Erythroblast (primary cell): ENCODE results near the gene SLC13A3.

ENCODE experiments used
- DNase-seq, 2 experiments: peaks; one replicate each; lab custom pipeline; 2025; lab: John Stamatoyannopoulos, UW
- GATA1 ChIP-seq: IDR thresholded peaks from 2 replicates; pipeline ENCODE4 v1.6.1; 2011; ENCODE audit warnings: low read depth, mild to moderate bottlenecking, control low read depth, low read length, moderate library complexity
- POLR2A ChIP-seq: IDR thresholded peaks from 2 replicates; pipeline ENCODE4 v1.6.1; 2011; ENCODE audit warnings: mild to moderate bottlenecking, low read length

Gene SLC13A3

DNA sequence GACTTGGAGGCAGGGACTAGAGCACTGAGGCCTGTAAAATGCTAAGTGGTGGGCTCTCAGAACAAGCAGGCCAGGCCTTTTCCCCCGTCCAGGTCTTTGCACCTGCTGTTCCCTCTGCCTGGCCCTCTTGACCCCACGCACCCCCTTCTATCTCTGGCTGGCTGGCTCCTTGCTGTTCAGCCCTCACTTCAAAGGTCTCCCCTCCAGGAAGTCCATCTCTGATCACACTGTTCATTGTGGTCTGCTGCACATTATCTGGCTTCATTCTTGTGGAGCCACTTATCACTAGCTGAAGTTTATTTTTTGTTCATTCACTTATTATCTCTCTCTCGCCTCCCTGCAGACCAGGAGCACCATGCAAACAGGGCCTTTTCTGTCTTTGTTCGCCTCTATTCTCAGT lies 24.5 kb downstream of the SLC13A3 start:
- DNase-seq, result no peak
- TF ChIP-seq POLR2A, result no peak
- no peak for TF ChIP-seq GATA1

DNA sequence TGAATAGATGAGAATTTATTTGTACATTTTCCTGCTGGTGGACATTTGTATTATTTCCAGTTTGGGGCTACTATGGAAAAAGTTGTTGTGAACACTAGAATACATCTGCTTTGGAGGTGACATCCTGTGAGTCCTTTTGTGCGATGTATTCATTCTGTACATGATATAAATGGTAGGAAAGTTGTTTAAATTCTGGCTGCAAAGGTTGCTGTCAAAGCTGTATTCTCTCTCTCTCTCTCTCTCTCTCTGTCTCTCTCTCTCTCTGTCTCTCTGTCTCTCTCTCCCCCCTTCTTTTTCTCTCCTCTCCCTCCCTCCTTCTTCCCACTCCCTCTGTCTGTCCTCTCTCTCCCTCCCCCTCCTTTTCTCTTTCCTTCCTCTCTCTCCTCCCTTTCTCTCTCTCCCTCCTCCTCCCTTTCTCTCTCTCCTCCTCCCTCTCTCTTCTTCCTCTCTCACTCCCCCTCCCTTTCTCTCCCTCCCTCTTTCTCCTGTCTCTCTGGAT lies 25.3 kb downstream of the SLC13A3 start:
- no peak for DNase-seq
- no peak for TF ChIP-seq POLR2A
- no peak for TF ChIP-seq GATA1

DNA sequence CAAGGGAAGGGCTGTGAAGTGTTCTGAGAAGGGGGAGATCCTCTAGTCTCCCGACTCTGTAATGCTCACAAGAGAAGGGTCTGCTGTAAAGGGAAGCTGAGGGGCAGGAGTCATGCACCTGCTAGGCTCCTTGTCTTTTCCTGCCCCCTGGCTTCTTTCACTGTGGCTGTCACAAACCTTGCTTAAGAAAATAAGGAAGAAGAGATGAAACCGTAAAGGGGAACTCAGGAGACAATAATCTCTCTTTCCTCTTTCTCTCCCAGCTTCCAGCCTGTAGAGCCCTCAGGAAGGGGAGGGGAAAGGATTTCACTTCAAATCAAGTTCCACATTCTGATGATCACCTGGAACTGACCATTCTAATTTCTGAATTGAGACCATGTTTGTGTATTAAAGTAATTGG lies 26.3 kb downstream of the SLC13A3 start:
- TF ChIP-seq POLR2A (no peak), GATA1 (no peak)
- no peak for DNase-seq

DNA sequence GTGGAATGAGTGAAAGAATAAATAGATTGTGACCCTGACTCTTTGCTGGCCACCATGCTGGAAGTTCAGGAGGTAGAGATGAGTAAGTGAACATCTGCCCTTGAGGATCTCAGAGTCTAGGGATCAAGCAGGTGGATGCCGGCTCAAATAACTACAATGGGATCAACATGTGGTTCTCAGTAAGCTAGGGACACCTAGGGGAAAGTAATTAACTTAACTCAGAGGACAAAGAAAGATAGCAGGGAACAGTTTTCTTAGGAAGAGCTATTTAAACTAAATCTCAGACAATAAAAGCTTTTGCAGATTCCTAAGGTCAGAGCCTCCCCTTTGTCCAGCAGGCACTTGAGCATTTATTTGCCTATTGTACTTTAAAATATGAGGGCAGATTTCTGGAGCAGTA lies 29.1 kb downstream of the SLC13A3 start:
- TF ChIP-seq POLR2A (no peak), GATA1 (no peak)
- no peak for DNase-seq

DNA sequence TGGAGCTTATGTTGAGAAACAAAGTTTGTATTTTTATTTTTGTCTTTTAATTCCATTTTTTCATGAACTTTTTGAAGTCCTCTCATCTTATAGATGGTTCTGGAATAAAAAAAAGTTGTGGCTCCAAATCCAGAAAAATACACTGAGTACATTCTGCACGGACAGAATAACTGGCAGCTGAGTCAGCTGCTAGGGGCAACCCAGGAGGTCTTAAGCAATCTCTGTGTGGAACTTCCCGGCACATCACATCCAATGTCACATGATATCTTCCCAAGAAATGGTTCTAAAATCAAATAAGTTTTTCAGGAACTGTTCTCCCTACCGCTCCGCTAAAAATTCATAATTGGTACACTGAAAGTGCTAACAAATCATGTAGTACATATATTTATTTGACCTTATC lies 29.8 kb downstream of the SLC13A3 start:
- no peak for DNase-seq
- TF ChIP-seq GATA1 (no peak), POLR2A (no peak)

DNA sequence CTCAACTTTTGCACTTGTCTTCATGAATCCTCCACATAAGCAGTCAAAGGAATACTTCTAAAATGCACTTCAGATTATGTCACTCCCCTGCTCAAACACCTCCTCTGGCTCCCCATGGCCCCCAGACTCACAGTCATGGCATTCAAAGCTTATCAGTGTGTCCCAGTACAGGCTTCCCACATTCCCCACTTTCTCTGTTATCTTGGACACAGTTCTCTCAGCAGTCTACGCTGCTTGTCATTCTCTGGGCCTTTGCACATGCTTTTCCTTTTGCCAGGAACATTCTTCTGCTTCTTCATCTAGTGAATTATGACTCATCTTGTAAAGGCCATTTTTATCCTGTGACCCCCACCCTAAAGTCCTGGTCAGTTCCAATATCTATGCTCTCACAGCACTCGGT lies 31.8 kb downstream of the SLC13A3 start:
- TF ChIP-seq GATA1 (no peak), POLR2A (no peak)
- DNase-seq, result no peak

DNA sequence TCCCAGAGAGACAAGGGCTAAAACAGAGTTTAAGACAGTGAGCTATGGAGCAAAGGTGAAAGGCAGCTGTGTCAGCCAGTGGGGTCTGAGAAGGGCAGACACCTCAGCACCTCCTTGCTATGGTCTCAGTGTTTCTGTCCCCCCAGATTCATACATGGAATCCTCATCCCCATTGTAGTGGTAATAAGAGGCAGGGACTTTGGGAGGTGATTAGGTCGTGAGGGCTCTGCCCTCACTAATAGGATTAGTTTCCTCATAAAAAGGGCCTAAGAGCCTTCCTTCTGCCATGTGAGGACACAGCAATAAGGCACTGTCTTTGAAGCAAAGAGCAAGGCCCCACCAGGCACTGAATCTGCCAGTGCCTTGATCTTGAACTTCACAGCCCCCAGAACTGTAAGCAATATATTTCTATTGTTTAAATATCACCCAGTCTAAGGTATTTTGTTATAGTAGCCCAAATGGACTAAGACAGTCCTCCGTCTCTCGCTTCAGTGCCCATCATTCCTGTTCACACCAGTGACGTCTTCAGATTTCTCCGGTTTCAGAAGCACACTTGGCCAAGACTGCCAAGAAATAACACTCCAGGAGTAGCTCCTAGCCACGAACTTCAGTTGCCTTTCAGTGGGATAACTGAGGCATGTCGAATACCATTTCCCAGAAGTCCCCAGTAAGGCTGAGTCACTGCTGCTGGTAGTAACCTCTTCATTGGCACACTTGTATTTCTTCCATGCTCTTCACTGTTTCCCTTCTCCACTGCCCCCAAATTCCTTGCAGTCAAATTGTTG lies 32.8 kb downstream of the SLC13A3 start:
- TF ChIP-seq GATA1 (no peak), POLR2A (no peak)
- DNase-seq, result no peak

DNA sequence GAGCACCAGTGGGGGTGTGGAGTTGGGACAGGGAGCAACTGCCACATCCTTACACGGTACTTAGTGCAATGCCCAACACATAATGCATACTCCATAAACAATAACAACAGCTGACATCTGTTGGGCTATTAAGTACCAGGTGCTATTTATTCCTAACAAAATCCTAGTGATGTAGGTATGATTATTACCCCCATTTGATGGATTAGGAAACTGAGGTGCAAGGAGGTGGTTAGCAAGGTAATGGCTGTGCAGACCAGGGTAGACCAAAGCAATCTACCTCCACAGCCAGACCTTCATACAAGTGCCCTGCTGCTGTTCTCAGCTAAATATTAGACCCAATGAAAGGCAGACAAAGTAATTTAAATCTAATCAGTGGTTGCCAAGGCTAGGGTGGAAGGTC lies 36.8 kb downstream of the SLC13A3 start:
- no peak for DNase-seq
- TF ChIP-seq GATA1 (no peak), POLR2A (no peak)

DNA sequence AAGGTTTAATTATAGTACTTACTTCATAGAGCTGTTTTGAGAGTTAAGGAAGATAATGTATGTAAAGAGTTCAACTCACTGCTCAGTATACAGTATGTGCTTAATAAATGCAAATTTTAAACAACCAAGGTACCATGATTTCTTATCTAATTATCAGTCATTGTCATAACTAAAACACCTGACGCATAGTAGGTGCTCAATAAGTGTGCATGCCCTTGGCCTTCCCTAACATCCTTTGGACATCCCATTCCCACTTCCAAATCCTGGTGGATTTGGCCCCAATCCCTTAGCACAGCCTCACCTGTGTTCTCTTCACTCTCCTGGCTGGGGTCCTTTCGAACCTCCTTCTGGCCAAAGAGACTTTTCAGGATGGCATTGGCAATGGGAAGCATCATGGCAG lies 41.1 kb downstream of the SLC13A3 start:
- no peak for TF ChIP-seq POLR2A
- TF ChIP-seq GATA1, result no peak

DNA sequence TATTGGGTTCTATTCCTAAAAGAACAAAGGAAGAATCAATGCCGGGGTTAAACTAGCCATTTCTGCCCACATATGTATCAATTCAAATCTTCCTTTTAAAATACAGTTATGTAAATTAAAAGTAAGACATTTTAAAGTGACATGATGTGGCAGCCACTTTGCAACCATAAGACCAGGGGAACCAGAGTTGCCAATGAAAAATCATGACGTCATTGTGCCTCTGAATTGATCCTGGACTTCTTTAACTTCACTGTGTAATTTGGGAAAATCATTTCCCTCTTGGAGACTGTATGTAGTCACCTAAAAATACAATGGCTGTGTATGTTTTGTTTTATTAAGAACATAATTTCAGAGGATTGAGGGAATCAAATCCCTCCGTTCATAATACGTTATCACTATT lies 42.2 kb downstream of the SLC13A3 start:
- no peak for DNase-seq

More for the DNA sequence above, 41.1 kb downstream of the SLC13A3 start:
- DNase-seq, result no peak

DNA sequence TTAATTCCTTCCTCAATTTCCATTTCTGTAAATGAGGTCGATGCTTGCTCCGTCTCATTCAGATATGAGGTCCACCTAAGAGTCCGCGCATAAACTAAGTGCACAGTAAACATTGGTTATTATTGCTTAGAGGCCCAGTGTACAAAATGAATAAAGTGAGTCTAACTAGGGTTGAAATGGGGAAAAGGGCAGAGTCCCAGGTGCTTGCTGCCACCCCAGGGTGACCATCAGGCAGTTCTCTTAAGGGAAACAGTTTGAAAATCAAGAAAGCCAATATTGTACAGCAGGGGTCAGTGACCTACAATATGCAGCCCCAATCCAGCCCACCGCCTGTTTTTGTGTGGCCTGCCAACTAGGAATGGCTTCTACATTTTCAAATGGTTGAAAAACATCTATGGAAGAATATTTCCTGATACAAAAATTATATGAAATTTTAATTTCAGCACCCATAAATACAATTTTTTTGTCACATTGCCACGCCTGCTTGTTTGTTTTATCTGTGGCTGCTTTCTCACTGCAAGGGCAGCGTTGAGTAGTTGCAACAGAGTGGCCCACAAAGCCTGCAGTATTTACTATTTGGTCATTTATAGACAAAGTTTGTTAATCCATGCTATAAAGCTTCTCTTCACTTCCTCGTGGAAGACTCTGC lies 43.3 kb downstream of the SLC13A3 start:
- DNase-seq, result no peak

More for the DNA sequence above, 42.2 kb downstream of the SLC13A3 start:
- no peak for TF ChIP-seq GATA1
- no peak for TF ChIP-seq POLR2A

DNA sequence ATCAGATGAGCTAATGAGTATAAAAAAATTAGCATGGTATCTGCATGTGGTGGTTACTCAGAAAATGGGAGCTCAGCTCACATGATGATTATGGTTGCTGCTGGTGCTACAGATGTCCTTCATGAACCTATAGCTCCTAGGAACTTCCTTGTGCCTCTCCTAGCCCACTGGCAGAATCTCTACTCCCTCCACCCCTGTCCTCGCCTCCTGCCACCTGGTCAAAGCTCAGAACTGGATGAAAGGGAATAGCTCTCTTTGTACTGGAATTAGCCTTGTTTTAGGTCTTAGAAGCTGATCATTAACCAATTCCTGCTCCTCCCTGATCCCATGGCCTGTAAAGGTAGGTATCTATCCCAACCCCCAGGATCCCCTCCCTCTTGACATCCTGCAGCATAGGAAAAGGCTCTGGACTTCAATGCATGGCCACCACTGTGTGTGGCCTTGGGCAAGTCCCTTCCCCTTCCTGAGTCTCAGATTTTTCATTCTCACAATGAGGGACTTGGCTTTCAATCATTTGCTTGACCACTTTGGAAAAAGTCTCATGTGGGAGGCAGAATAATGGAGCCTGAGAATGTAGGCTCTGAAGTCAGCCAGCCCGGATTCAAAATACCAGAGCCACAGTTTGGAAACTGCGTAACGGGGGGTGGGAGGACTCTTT lies 43.9 kb downstream of the SLC13A3 start:
- TF ChIP-seq POLR2A (no peak), GATA1 (no peak)
- no peak for DNase-seq

More for the DNA sequence above, 43.3 kb downstream of the SLC13A3 start:
- TF ChIP-seq POLR2A (no peak), GATA1 (no peak)

DNA sequence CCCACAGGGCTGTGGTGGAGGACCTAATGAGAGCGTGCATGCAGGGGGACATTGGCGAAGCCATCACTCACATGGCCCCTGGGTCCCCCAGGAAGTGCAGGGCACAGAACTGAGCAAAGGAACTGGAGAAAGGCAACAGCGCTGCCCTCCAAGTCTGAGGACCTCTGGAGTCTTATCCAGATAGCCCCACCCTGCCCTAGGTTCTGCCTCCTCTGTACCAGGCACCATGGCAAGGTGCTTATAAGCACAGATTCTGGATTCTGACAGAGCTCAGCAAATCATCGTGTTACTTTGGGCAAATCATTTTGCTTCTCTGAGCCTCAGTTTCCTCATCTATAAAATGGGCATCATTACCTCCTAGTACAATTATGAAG lies 44.5 kb downstream of the SLC13A3 start:
- DNase-seq, result no peak
- TF ChIP-seq GATA1, result no peak
- no peak for TF ChIP-seq POLR2A
